ENCODE measurements around the gene LLPH. TPM values are rescaled to one million over a fixed set of nuclear protein-coding genes. Genes with fewer than 3 reads are reported as not detected.

The LLPH gene
- total and polyA plus RNA-seq, 2 of the 13 experiments (the other 11 are each of a cell fraction or from before 2014, with no cell fraction given): 4.2 to 25.6 TPM

- TF ChIP-seq UBTF (CRISPR knock-in tag; IDR thresholded peaks at IDR 0.05) (peak; percentile 98), KDM6A (CRISPR knock-in tag; IDR thresholded peaks at IDR 0.05; ENCODE audit: low read depth) (no peak), ZNF547 (CRISPR knock-in tag; IDR thresholded peaks at IDR 0.05) (peak; percentile 89), ZNF746 (CRISPR knock-in tag; IDR thresholded peaks at IDR 0.05) (peak; percentile 79), CBX2 (IDR thresholded peaks at IDR 0.05; ENCODE audit: low read depth, low read length) (no peak), CBX2 (CRISPR knock-in tag; IDR thresholded peaks at IDR 0.05; ENCODE audit: low read depth) (0 out of 2 replicates have a peak, but pooled peaks have one; percentile 21), PRDM15 (CRISPR knock-in tag; IDR thresholded peaks at IDR 0.05) (0 out of 2 replicates have a peak, but pooled peaks have one; percentile 52), ZNF430 (CRISPR knock-in tag; IDR thresholded peaks at IDR 0.05) (peak; percentile 90), BRF2 (CRISPR knock-in tag; IDR thresholded peaks at IDR 0.05) (no peak), ZNF460 (CRISPR knock-in tag; IDR thresholded peaks at IDR 0.05; ENCODE audit: borderline replicate concordance) (no peak), ZMAT3 (CRISPR knock-in tag; conservative IDR thresholded peaks at IDR 0.05) (no peak; the same call in 1 of the 2 replicates), ZSCAN29 (CRISPR knock-in tag; conservative IDR thresholded peaks at IDR 0.05) (peak; percentile 83; the same call in 1 of the 2 replicates), E2F2 (CRISPR knock-in tag; IDR thresholded peaks at IDR 0.05; ENCODE audit: borderline replicate concordance) (no peak), ZBTB14 (CRISPR knock-in tag; IDR thresholded peaks at IDR 0.05) (no peak), FOXO4 (CRISPR knock-in tag; conservative IDR thresholded peaks at IDR 0.05) (no peak), MED1 (CRISPR knock-in tag; IDR thresholded peaks at IDR 0.05) (no peak; the same call in none of the 2 replicates)
Measured at GRCh38 chr12:66169221-66170170, 38.9 kb upstream of the LLPH start, which contains the start of gene TMBIM4 (continued).
